HG03060 (cell line): ENCODE results near the gene FGF9.

Source experiments
- ATAC-seq: cut with Tn5 transposase; IDR thresholded peaks from one replicate; pipeline ENCODE4 v1.9.1; 2021; ENCODE audit warnings: low read depth, moderate number of reproducible peaks; ENCODE audit not compliant: unreplicated experiment

FGF9 gene

DNA sequence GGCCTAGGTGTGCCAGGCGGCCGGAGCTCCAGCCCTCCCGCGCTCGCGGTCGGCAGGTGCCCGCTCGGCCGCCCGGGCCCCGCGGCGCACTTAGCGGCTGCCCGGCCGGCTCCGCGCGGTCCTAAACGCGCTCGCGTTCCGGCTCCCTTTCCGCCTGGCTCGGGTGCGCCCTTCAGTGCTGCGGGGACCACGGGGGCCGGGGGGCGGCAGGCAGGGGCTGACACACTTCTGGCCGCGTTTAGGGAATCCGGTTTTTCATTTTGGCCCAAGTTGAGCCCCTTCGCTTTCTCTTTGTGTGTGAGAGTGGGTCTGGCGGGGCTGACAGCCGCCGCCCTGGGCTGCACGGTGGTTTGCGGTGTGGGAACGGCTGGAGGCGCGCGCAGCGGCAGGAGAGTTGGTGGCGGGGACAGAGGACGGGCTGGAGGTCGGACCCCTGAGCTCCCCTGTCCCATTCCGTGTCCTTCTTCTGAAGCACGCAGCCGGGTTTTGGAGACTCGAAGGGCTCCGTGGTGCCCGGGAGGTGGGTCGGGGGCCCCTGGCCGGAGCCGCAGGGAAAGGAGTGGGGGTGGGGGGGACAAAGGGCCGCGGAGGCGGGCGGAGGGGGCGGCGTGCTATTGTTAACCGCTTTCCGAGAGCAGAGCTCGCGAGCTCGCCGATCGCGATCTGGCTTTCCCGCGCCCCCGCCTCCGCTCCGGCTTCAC, 3.1 kb downstream of the FGF9 start:
- ATAC-seq = no peak

DNA sequence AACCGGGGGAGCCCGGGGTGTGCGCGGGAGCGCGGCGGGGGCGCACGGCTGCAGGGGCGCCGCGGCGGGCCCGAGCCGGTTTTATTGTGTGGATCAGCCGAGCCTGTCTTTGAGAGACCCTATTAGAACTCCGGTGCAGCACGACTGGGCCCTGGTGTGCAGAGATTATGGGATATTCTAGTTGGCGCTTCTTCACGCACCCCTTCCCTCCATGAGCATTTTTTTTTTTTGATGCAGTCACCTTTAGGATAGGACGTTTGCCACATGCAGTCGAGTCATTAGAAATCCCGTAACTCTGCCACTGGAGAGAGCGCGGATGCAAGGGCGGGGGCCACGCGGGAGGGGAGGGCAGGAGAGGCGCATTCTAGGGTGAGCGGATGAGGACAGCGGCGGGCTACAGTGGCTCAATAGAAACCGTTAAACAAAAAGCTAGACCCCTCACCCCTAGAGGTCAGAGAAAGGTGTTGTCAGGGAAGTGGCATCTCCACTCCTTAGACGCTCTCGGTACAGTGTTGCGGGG, 3.7 kb downstream of the FGF9 start:
- no peak for ATAC-seq

DNA sequence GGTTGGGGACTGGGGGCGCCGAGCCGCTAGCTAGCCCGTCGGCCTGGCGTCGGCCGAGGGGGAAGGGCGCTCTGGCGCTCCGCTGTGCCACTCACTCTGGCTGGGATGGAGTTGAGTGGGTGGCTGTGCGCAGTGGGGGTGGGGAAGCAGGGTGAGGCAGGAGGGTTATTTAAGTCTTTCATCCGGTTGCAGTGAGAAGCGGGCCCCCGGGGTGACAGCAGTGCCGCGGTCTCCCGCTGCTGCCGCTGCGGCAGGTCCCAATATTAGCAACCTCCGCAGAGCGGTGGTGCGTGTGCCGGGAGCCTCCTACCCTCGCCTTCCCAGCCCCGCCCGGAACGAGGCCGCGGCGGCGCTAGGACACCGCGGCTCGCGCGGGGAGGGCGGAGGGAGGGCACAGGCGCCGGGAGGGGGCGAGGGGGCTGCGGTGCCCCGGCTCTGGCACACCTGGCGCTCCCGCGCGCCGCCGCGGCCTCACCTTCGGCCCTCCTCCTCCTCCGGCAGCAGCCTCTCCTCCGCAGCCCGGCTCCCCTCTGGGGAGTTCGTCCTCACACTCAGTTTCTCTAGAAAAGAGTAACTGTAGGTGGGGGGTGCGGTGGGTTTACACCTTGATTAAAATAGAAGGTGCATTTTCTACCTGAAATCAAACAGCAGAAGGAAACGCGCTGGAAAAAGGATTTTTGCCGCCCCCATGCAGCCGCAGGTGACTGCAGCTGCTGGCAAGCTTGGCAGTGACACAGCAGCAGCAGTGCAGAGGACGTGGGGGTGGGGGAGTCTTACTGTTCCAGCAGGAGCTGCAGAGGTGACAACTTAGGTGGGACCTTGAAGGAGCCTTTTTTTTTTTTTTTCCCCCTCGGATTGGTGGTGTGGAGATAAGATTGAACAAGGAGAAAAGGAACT, 4.5 kb downstream of the FGF9 start:
- ATAC-seq = no peak

DNA sequence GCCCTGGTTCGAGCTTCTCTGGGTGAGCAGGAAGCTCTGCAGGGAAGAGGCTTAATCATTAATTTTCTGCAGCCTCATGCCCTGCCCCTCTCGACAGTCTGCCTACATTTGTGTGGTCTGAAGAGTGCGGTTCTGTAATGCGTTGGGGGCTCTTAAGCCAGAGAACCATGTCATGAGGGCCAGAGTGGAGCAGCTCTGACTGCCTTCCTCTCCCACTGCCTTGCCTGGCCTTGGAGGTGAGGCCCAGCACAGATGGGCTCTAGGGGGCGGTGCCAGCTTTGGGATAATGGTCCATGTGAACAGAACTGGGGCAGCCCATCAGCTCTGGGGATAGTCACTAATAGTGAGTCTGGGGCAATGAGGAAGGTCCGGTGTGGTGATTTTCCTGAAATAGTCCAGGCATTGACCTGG, 5.7 kb downstream of the FGF9 start:
- no peak for ATAC-seq

DNA sequence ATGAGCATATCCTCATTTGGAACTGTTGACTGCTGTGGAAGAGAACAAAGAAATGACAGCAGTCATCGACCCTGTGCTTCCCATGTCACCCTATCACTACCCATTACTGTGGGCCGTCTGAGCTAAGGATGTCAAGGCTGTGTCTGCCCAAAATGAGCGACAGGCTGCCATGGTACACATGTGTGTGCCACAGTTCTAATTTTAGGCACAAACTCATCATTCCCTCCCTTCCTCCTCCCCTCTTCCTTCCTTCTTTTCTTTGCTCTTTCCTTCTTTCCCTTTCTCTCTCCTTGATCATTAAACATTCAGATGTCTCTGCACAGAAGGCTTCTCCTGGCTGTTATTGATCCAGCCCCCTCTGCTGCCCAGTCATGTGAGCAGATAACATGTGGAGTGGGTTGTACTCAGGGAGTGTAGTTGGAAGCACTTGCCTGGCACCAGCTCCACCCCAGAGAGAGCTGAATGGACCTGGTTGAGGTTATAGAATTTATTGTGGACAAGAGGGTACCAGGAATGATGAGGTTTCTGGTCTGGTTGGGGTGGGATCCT, 6.3 kb downstream of the FGF9 start:
- no peak for ATAC-seq

DNA sequence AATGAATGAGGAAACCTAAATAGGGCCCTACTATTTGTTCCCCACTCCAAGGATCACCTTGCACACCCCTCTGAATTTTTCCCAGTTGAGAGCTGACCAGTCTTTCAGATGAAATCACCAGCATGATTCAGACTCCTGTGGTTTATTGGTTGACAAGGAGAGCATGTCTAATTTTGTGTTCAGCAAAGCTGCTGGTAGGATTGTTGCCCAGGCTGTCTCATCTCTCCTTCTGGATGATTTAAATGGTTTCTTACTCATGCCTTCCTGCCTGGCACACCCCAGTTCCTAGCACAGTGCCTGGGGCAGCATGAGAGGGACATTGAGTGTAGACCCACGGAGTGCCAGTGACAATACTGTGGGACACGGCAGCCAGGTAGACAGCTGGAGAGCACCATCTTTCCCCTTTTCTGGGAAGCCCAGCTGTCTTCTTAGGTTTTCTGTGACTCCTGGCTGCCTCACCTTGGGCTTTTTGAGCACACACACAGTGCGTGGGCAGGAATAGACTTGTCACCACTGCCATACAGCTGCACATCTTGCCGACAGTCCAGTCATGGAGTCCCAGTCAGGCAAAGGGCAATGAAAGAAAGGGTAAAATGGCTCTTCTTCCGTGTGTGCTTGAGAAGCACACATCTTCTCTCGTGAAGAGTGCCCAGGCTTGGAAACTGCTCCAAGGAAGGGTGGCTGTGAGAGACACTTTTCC, 12.3 kb downstream of the FGF9 start:
- ATAC-seq = no peak

DNA sequence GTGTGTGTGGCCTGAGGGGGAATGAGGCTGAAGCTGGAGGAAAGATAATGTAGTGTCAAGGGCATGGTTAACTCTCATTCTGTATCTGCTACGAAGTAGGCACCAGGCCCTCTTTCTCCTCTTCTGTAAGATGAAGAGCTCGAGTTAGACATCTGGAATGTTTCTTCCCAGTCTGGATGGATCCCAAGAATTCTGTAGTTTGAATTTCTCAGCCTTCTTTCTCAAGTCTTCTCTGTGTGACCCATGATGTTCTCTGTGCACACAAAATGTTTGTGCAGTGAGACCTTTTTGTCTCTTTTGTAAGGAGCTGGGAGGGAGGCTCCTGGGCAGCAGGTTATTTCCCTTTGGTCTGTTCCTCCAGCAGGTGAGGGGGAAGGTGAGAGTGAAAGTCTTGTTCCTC, 13.7 kb downstream of the FGF9 start:
- no peak for ATAC-seq

DNA sequence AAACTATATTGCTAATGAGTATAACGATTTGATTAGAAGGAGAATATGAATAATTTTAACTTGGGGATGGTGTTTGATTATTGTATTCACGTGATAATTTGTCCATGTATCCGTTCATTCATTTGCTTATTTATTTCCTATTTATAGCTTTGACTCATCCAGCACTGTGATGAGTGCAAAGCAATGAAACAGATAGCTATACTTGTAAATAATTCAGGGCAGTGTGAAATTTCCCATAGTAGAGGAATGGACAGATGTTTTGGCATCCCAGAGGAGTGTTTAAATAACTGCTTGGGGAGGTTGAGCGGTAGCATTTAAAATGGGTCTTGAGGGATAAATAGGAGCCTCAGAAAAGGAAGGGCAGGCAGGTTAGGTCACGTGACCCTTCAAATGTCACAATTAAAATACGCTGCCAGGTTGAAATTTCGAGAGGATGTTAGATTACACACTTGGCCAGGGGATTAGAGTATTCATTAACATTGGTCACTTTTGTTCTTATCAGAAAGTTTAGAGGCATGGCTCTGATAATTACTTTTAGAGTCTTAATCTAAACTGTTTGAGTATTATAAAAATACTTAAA, 14.7 kb downstream of the FGF9 start:
- no peak for ATAC-seq

DNA sequence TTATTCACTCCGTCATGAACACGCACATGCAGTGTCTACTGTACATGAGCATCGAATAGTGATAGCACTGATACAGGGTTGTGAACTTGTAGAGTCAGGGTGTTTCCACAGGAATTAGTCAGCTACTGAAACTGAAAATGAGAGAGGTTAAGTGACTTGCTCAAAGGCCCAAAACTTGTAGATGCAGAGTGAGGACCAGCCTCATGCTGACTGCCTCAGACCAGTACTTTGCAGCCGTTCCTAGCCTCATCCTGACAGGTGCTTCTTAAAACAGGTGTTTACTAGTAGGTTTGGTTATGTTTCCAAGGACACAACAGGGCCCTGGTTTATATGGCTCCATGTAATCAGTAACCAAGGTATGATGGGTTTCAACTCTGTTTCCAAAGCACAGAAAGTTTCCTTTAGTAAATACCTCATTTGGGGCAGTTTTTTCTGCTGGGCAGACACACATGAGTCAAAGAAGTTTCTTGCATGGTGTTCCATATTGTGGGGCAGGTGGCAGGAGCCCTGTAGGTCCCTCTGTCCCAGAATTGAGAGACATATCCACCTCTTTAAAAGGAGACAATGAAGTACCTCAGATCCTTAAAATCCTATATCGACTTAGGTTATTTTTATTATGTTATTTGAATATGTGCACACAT, 16.0 kb downstream of the FGF9 start:
- peak; percentile 72 for ATAC-seq

DNA sequence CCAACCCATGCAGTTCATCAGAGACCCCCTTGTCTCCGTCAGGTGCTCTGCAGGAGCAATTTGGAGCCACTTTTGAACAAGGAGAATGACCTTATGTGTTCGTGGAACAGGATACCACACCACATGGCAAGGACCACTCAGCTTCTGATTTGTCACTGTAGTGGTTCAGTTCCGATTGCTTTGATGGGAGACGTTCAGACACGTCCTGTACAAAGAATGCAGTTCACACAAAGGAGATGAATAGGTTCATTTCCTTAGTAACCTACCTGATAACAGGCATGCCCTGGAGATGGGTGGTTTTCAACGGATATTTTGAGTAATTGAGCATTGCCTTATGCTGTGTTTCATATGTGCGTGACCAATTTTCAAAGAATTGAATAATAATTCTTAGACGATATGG, 17.2 kb downstream of the FGF9 start:
- ATAC-seq = no peak

DNA sequence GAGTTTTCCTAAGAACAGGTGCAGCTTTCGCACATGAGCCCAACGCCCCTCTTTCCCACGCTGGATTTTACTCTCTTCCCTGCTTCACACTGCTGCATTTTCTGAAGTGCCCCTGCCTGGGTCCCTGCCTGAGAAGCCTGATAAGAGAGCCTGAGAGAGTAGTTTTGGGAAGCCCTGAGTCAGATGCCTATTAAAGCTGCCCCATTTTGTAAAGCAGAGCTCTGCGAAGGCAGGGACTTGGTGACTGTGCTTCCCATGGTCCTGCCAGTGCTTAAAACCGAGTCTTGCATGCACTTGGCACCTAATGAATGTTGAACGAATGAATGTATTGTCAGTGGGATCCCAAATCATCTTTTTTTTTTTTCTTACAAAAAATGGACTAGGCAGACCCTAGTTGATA, 18.2 kb downstream of the FGF9 start:
- ATAC-seq = no peak

DNA sequence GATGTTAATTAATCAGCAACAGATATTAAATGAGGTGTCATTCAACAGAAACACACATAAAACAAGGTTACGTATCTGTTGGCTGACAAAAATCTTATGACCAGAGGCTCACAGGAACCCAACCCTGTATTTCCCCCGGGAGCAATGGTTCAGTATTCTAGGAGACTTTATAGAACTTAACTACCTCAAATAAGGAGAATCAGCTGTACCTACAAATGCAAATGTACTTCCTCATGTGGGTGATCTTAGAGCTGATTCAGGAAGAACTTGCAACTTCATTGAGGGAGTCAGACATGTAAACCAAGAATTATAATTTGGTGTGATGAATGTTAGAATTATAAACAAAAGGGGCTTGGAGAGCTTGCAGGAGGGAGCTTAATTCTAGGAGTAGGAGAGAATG, 20.1 kb downstream of the FGF9 start:
- ATAC-seq = no peak

DNA sequence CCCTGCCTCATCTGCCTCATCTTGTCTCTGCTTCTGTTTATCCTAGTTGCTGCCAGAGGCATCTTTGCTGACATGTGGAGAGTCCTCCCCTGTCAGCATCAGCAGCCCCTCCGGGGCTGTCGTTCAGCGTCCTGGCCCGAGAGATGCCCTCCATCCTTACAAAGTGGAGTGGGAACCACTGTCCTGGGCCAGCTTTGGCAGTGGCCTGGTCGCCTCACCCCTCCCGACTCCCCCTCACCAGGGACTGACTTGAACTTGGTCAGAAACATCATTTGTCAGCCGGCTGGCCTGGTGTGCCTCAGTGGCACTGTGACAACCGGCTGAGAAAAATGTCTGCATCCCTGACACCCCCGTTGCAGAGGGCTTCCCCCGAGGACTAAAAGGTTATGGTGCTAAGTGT, 20.6 kb downstream of the FGF9 start:
- no peak for ATAC-seq

DNA sequence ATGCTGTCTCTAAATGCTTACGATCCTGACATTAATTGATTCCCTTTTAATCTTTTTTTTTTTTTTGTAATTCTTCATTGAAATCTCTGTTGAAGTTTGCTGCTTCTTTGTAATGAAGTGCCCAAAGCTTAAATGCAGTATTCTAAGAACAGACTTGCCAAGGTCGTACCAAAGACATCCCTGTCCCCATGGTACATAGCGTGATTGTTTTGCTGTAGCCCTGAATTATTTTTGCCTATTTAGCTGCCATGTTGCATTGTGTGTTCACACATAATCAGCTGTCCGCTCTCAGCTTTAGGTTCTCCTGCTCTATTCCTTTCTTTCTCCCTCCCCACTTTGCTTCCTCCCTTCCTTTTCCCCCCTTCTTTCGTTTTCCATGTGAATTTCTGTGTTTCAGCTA, 21.1 kb downstream of the FGF9 start:
- ATAC-seq = no peak

DNA sequence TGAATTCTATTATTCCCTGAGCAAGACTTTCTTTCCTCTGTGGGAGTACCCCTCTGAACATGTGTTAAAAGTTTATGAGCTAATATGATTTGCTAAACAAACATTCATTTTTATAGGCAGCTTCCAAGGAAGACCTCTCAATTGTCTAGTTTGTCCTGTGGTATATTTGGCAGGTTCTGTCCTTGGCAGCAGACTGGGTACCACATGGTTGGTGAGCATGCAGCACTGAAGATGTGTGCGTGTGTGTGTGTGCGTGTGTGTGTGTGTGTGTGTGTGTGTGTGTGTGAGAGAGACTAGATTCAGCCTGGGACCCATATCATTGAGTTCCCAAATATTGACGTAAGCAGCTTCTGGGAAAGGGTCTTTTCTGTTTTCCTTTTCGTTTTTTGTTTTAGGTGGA, 24.0 kb downstream of the FGF9 start:
- no peak for ATAC-seq

DNA sequence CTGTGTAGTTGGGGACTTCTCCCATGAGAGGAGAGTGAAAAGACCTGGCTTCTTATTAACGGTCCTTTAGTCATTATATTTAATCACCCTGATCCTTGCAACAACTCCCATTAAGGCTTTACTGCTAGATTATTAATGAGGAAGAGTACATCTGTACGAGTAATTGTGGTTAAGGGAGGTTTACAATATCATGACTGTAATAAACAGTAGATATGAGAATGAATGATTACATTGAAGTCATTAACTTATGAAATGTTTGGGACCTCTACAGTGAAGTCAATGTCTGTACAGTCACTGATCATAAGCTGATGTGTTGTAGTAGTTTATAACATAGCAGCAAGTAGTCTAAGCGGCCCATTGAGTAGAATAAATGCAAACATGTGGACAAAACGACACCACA, 24.7 kb downstream of the FGF9 start:
- ATAC-seq = no peak

DNA sequence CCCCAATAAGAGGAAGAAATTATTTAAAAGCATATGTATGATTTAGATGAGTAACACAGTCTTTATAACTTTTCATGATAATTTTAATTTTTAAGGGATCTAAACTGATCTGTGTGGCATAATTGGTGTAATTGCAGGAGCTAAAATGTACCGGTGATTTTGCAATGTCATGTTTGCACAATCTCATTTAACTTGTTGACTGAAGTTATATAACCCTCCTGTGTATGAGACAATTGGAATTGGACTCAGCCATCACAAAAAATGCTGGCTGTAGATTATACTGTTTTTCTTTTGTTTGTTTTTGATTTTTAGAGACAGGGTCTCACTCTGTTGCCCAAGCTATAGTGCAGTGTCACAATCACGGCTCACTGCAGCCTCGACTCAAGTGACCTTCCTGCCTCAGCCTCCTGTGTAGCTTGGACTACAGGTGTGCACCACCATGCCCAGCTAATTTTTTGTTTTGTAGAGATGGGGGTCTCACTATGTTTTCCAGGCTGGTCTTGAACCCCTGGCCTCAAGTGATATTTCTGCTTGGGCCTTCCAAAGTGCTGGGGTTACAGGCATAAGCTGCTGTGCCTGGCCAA, 26.1 kb downstream of the FGF9 start:
- ATAC-seq = no peak

DNA sequence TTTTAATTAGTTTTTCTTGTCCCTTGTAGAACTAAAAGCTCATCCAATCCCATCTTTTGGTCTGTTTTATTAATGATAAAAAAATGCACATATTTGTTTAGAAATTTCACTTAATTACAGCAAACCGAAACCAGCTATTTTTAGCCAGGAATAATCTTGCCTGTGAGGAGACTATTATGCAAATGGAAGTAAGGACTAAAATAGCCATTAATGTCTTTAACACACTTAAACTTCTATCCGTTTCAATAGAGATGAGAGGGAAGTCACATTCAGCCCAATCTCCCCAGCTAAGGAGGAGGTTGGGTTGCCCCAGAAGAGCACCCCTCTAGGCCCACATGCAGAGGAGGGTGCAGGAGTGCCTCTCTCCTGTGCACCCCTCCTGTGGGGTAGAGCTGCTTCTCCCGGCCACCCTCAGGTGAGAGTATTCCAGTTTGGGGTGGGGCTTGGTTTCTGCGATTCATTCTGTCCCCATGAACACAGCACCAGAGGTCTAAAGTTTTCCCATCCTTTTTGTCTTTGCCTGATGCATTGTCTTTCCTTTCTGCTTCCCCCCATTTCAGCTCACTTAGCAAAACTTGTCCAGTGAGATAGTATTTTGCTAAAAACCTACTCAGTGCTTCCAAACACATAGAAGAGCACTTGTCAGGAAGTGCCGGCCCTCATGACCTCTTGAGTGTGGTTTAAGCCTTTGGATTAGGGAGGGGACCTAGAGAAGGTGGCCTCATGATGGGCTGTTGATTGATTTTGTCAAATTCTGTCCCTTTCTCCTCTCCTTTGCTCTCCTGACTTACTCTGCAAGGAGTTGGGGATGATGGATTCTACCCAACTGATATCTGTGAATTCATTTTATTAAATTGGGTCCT, 28.2 kb downstream of the FGF9 start:
- no peak for ATAC-seq

DNA sequence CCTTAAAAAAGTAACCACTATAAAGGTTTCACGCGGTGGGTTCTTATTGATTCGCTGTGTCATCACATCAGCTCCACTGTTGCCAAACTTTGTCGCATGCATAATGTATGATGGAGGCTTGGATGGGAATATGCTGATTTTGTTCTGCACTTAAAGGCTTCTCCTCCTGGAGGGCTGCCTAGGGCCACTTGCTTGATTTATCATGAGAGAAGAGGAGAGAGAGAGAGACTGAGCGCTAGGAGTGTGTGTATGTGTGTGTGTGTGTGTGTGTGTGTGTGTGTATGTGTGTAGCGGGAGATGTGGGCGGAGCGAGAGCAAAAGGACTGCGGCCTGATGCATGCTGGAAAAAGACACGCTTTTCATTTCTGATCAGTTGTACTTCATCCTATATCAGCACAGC, 30.6 kb downstream of the FGF9 start:
- ATAC-seq = no peak
